Osteocyte (in vitro differentiated cells): Measurements from ENCODE around the gene HNRNPA0. TPM values are rescaled to one million over a fixed set of nuclear protein-coding genes. Genes with fewer than 3 reads are reported as not detected.

Source experiments
- DNase-seq: peaks from one replicate; pipeline ENCODE4 v3.0.0; 2021; ENCODE audit warnings: mixed read lengths; ENCODE audit not compliant: unreplicated experiment; ENCODE audit errors: extremely low spot score
- H3K27ac Mint-ChIP-seq: one replicate; pipeline ENCODE4 v1.8.0; 2021; ENCODE audit warnings: mild to moderate bottlenecking, mixed read lengths; ENCODE audit not compliant: unreplicated experiment
- H3K27me3 Mint-ChIP-seq: one replicate; pipeline ENCODE4 v1.8.0; 2021; ENCODE audit warnings: mixed read lengths; ENCODE audit not compliant: unreplicated experiment
- H3K36me3 Mint-ChIP-seq: one replicate; pipeline ENCODE4 v1.8.0; 2021; ENCODE audit warnings: mixed read lengths; ENCODE audit not compliant: unreplicated experiment
- H3K4me1 Mint-ChIP-seq: one replicate; pipeline ENCODE4 v1.8.0; 2021; ENCODE audit warnings: mixed read lengths; ENCODE audit not compliant: unreplicated experiment
- H3K4me3 Mint-ChIP-seq: one replicate; pipeline ENCODE4 v1.8.0; 2021; ENCODE audit warnings: mild to moderate bottlenecking, moderate library complexity, mixed read lengths; ENCODE audit not compliant: unreplicated experiment
- H3K9me3 Mint-ChIP-seq: one replicate; pipeline ENCODE4 v1.8.0; 2021; ENCODE audit warnings: mixed read lengths; ENCODE audit not compliant: unreplicated experiment
- total RNA-seq: library from RNA; stranded (reverse); gene quantifications from 2 replicates; pipeline ENCODE4 v1.2.1, GENCODE V29; 2021
- TF ChIP-seq, protein P1 (sequence below): fragments of 200-600 bp; sonication (generic); IDR thresholded peaks from 2 replicates; pipeline ENCODE4 v1.5.0; 2021; ENCODE audit warnings: antibody characterized with exemption, mild to moderate bottlenecking, moderate library complexity

HNRNPA0 gene
- total RNA-seq, 1 donor from 2014 or later = 43.3 TPM

DNA sequence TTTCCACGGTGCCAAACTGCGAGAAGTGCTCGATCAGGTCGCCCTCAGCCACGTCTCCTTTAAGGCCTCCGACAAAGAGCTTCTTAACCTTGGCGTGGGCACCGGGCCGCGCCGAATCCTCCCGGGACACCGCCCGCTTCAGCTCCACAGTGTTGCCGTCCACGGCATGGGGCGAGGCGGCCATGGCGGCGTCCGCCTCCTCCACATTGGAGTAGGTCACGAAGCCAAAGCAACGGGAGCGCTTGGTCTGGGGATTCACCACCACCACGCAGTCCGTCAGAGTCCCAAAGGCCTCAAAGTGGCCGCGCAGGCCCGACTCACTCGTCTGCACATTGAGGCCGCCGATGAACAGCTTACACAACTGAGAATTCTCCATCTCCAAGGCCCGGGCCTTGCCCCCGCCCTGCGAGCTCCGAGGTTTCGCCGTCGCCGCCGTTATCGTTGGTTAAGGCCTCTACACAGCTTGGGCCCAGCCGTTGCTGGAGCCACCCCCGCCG lies 424 bp downstream of the HNRNPA0 start:
- H3K4me3 Mint-ChIP-seq = peak overlapping the region; percentile 99
- TF ChIP-seq, protein P1, sequence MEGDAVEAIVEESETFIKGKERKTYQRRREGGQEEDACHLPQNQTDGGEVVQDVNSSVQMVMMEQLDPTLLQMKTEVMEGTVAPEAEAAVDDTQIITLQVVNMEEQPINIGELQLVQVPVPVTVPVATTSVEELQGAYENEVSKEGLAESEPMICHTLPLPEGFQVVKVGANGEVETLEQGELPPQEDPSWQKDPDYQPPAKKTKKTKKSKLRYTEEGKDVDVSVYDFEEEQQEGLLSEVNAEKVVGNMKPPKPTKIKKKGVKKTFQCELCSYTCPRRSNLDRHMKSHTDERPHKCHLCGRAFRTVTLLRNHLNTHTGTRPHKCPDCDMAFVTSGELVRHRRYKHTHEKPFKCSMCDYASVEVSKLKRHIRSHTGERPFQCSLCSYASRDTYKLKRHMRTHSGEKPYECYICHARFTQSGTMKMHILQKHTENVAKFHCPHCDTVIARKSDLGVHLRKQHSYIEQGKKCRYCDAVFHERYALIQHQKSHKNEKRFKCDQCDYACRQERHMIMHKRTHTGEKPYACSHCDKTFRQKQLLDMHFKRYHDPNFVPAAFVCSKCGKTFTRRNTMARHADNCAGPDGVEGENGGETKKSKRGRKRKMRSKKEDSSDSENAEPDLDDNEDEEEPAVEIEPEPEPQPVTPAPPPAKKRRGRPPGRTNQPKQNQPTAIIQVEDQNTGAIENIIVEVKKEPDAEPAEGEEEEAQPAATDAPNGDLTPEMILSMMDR = no peak
- peak; percentile 88 for DNase-seq
- H3K27ac Mint-ChIP-seq = peak overlapping the region; percentile 100
- H3K27me3 Mint-ChIP-seq = peaks cover 24% of the 10 kb centered on the region
- H3K9me3 Mint-ChIP-seq = no peaks in the 10 kb centered on the region
- peaks cover 22% of the 10 kb centered on the region for H3K4me1 Mint-ChIP-seq
- peaks cover 15% of the 10 kb centered on the region for H3K36me3 Mint-ChIP-seq

DNA sequence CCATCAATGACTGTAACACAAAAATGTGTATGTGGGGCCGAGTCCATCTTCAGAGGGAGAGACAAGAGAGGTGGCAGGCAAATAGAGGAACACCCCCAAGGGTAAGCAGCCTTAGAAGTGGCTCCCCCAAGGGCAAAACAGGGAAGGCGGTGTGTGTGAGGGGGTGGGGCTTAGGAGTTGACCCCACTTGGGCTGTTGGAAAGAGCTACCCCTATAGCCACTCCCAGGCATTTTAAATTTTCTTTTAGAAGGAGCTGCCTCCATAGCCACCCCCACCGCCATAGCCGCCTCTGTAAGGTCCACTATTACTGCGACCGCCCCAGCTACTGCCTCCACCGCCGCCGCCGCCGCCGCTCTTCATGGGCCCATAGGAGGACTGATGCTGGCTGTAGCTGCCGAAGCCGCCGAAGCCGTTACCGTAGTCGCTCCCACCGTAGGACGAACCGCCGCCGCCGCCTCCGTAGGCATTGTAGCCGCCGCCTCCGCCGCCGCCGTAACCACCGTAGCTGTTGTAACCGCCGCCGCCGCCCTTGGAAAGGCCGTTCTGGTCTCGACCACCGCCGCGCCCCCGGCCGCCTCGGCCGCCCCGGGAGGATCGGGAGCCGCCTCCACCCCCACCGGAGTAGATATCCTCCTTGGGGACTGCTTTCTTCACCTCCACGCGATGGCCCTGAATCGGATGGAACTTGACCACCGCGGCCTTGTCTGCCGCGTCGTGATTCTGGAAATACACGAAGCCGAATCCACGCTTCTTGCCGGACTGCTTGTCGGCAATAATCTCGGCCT lies 1.1 kb downstream of the HNRNPA0 start:
- peaks cover 15% of the 10 kb centered on the region for H3K36me3 Mint-ChIP-seq
- peaks cover 22% of the 10 kb centered on the region for H3K4me1 Mint-ChIP-seq
- TF ChIP-seq, protein P1 = no peak
- H3K9me3 Mint-ChIP-seq = no peaks in the 10 kb centered on the region
- H3K4me3 Mint-ChIP-seq = peak overlapping the region; percentile 99
- H3K27me3 Mint-ChIP-seq = peaks cover 17% of the 10 kb centered on the region
- peak overlapping the region; percentile 100 for H3K27ac Mint-ChIP-seq
- DNase-seq = peak; percentile 86

DNA sequence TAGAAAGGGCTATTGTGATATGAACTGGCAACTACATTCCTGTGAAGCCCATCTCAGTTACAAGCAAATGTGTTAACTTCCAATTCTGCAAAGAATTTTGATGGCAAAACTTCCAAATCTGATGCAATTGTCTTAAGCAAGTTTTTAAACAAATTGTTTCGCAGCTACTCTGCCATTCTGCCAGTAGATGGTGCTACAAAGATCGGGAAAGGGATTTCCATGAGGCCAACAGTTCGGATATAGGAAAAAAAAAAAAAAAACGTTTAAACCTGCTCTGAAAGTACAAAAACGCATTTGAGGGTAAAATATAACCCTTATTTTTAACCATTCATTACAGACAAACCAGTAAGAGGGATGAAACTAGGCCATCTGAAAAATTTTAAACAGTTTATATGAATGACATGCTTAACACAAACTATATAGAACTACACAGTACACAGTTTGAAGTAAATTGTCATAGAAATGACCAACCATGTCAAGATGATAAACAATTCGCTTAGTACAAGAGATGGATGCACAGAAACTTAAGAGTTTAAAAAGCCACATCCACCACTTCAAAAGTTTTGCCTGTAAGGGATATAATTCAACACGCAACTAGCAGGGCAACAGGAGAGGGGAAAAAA lies 2.2 kb downstream of the HNRNPA0 start:
- peaks cover 7% of the 10 kb centered on the region for H3K27me3 Mint-ChIP-seq
- H3K4me1 Mint-ChIP-seq = peaks cover 22% of the 10 kb centered on the region
- peak overlapping the region; percentile 99 for H3K4me3 Mint-ChIP-seq
- no peaks in the 10 kb centered on the region for H3K9me3 Mint-ChIP-seq
- TF ChIP-seq, protein P1 = peak; percentile 84
- peak overlapping the region; percentile 100 for H3K27ac Mint-ChIP-seq
- DNase-seq = no peak
- peaks cover 15% of the 10 kb centered on the region for H3K36me3 Mint-ChIP-seq

DNA sequence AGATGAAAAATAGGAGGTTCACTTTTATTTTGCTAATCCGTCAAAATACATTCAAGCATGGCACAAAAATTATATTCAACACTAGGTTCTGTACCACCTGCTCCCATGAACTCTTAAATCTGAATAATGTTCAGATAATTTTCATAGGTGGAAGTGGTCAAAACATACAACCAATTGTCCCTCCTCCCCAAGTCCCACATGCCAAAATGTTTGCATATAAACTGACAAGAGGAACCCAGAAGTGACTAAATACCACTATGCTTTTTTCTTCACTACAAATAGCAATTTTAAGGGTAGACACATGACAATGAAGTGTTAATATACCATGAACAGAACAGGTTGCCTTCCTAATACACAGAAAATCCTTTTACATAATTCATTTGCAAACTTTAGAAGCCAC lies 3.7 kb downstream of the HNRNPA0 start:
- DNase-seq = no peak
- Mint-ChIP-seq H3K4me1 (peaks cover 22% of the 10 kb centered on the region), H3K9me3 (no peaks in the 10 kb centered on the region), H3K4me3 (no peak overlapping the region), H3K27ac (no peak overlapping the region), H3K27me3 (no peaks in the 10 kb centered on the region), H3K36me3 (peaks cover 15% of the 10 kb centered on the region)
- TF ChIP-seq, protein P1 = no peak

DNA sequence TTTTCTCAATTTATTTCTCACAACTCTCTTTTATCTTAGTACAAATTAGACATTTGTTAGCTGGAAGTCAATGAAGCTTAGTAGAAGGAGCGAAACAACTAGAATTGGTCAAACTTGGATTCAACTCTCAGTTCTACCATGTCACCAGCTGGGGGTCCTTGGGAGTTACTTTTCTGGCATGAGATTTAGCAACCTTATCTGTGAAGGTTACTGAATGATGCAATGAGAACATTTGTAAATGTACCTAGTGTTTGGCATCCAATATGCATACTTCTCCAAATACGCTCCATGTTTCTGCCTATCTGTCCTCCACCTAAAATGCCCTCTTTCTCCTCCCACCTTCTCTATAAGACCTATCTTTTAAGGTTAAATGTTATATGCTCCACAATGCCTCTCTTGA lies 6.3 kb downstream of the HNRNPA0 start:
- H3K27me3 Mint-ChIP-seq = peaks cover 2% of the 10 kb centered on the region
- no peak overlapping the region for H3K4me3 Mint-ChIP-seq

More for the DNA sequence above, 6.3 kb downstream of the HNRNPA0 start:
- peaks cover 19% of the 10 kb centered on the region for H3K4me1 Mint-ChIP-seq
- H3K9me3 Mint-ChIP-seq = no peaks in the 10 kb centered on the region
- H3K36me3 Mint-ChIP-seq = peaks cover 15% of the 10 kb centered on the region
- no peak for DNase-seq
- TF ChIP-seq, protein P1 = no peak
- no peak overlapping the region for H3K27ac Mint-ChIP-seq
